Mesenchymal stem cell (in vitro differentiated cells and primary cell): Measurements from ENCODE around the gene CERS5.

Source experiments
- DNase-seq: peaks from one replicate; pipeline ENCODE4 v3.0.0-alpha.2; 2013
- H2AFZ ChIP-seq: one replicate; pipeline ENCODE4 v1.6.1; 2013; ENCODE audit warnings: low read depth, mild to moderate bottlenecking, control low read depth, inconsistent platforms, low read length, moderate library complexity
- H2AK5ac ChIP-seq: 2 replicates; pipeline ENCODE4 v1.6.1; 2013; ENCODE audit warnings: low read length, moderate library complexity, mild to moderate bottlenecking, inconsistent platforms; ENCODE audit not compliant: severe bottlenecking
- H2BK120ac ChIP-seq: one replicate; pipeline ENCODE4 v1.6.1; 2013; ENCODE audit warnings: low read depth, mild to moderate bottlenecking, inconsistent platforms, low read length, moderate library complexity
- H2BK12ac ChIP-seq, 2 experiments: one replicate each; pipeline ENCODE4 v1.6.1; 2013; ENCODE audit warnings: inconsistent platforms in 2 of 2, low read length in 2 of 2, mild to moderate bottlenecking in 2 of 2, moderate library complexity in 2 of 2, control low read depth in 1 of 2
- H2BK15ac ChIP-seq: one replicate; pipeline ENCODE4 v1.6.1; 2013; ENCODE audit warnings: mild to moderate bottlenecking, low read depth, inconsistent platforms; ENCODE audit not compliant: poor library complexity, severe bottlenecking
- H2BK5ac ChIP-seq: 2 replicates; pipeline ENCODE4 v1.6.1; 2013; ENCODE audit warnings: low read depth, mild to moderate bottlenecking, low read length, control low read depth, inconsistent platforms; ENCODE audit not compliant: poor library complexity, severe bottlenecking
- H3K14ac ChIP-seq, 2 experiments: one replicate each; pipeline ENCODE4 v1.6.1; 2013; ENCODE audit warnings: inconsistent platforms in 2 of 2, low read length in 2 of 2, control low read depth in 1 of 2, mild to moderate bottlenecking in 1 of 2, moderate library complexity in 1 of 2
- H3K18ac ChIP-seq, 2 experiments: one replicate each; pipeline ENCODE4 v1.6.1; 2013; ENCODE audit warnings: inconsistent platforms in 2 of 2, low read length in 2 of 2, control low read depth in 1 of 2, low read depth in 1 of 2, mild to moderate bottlenecking in 1 of 2
- H3K23ac ChIP-seq, 2 experiments: one replicate each; pipeline ENCODE4 v1.6.1; 2013; ENCODE audit warnings: inconsistent platforms in 2 of 2, low read length in 2 of 2, mild to moderate bottlenecking in 2 of 2, moderate library complexity in 2 of 2, control low read depth in 1 of 2
- H3K27ac ChIP-seq: 2 replicates; pipeline ENCODE4 v1.5.1; 2013; ENCODE audit warnings: mild to moderate bottlenecking, moderate library complexity, low read length, control low read depth, inconsistent platforms; ENCODE audit not compliant: poor library complexity, severe bottlenecking
- H3K27me3 ChIP-seq, 2 experiments: 2 replicates each; pipeline versions ENCODE4 v1.6.1 to v1.7.0; 2013; ENCODE audit warnings: low read length in 2 of 2, mild to moderate bottlenecking in 2 of 2, moderate library complexity in 2 of 2, control low read depth in 1 of 2, inconsistent platforms in 1 of 2; ENCODE audit not compliant: control insufficient read depth in 1 of 2, insufficient read depth in 1 of 2
- H3K36me3 ChIP-seq, 2 experiments: 2 replicates each; pipeline versions ENCODE4 v1.6.1 to v1.7.0; 2013; ENCODE audit warnings: low read length in 2 of 2, control low read depth in 1 of 2, inconsistent platforms in 1 of 2, low read depth in 1 of 2, mild to moderate bottlenecking in 1 of 2; ENCODE audit not compliant: insufficient read depth in 2 of 2, control insufficient read depth in 1 of 2
- H3K4ac ChIP-seq, 2 experiments: one replicate each; pipeline ENCODE4 v1.6.1; 2013; ENCODE audit warnings: inconsistent platforms in 2 of 2, low read length in 2 of 2, mild to moderate bottlenecking in 2 of 2, moderate library complexity in 2 of 2, control low read depth in 1 of 2, low read depth in 1 of 2
- H3K4me1 ChIP-seq: 2 replicates; pipeline ENCODE4 v1.6.1; 2013; ENCODE audit warnings: low read depth, low read length, control low read depth; ENCODE audit not compliant: control insufficient read depth, insufficient read depth
- H3K4me2 ChIP-seq: 2 replicates; pipeline ENCODE4 v1.6.1; 2013; ENCODE audit warnings: low read length, mild to moderate bottlenecking, inconsistent platforms; ENCODE audit not compliant: poor library complexity, severe bottlenecking
- H3K4me3 ChIP-seq, 2 experiments: 2 replicates each; pipeline versions ENCODE4 v1.5.1 to v1.7.0; 2013; ENCODE audit warnings: low read length in 2 of 2, mild to moderate bottlenecking in 2 of 2, control low read depth in 1 of 2, low read depth in 1 of 2; ENCODE audit not compliant: insufficient read depth in 1 of 2
- H3K79me1 ChIP-seq: replicated peaks from 2 replicates; pipeline ENCODE4 v1.6.1; 2013; ENCODE audit warnings: mild to moderate bottlenecking, control low read depth, low read length, inconsistent platforms; ENCODE audit not compliant: poor library complexity, severe bottlenecking
- H3K9ac ChIP-seq: 2 replicates; pipeline ENCODE4 v1.7.0; 2013; ENCODE audit warnings: mild to moderate bottlenecking, low read length, moderate library complexity
- H3K9me3 ChIP-seq: 2 replicates; pipeline ENCODE4 v1.7.0; 2013; ENCODE audit warnings: mild to moderate bottlenecking, low read length; ENCODE audit not compliant: control insufficient read depth
- H4K8ac ChIP-seq: one replicate; pipeline ENCODE4 v1.6.1; 2013; ENCODE audit warnings: inconsistent platforms, mild to moderate bottlenecking, low read length, moderate library complexity
- H4K91ac ChIP-seq: one replicate; pipeline ENCODE4 v1.6.1; 2013; ENCODE audit warnings: mild to moderate bottlenecking, low read length, inconsistent platforms
- WGBS: methylation state at CpG from one replicate; pipeline ENCODE4 v1.1.7; 2013; ENCODE audit warnings: mixed read lengths; 5-methylcytosine and 5-hydroxymethylcytosine counted together

CERS5 gene

DNA sequence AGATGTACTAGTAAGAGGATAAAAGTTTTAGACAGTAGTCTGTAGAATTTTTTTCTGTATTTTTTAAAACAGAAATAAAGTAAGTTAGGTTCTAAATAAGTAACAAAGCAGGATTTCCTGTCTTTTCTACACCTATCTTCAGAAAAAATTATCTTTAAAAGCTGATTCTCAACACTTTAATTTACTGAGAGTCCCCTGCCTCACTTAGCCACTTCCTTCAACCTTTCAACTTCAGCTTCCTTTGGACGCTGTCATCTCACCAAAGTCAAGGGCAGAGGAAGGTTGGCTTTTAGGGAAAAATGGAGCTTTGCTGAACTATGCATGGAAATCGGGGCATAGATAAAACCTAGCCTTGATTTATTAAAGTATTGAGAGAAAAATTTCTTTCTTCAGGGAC lies 44.9 kb upstream of the CERS5 start:
- H3K4me2 ChIP-seq, result no peak overlapping the region
- no peaks in the 10 kb centered on the region for H3K9me3 ChIP-seq
- H3K79me1 ChIP-seq, result peaks cover 3% of the 10 kb centered on the region
- no peak overlapping the region for H4K8ac ChIP-seq
- peaks cover 2% of the 10 kb centered on the region for H3K4me1 ChIP-seq
- no peak for DNase-seq
- H2BK120ac ChIP-seq, result no peak overlapping the region
- no peak overlapping the region for H3K4me3 ChIP-seq
- no peak overlapping the region for H2AK5ac ChIP-seq
- no peak overlapping the region for H3K14ac ChIP-seq
- H3K4ac ChIP-seq, result no peak overlapping the region
- H4K91ac ChIP-seq, result no peak overlapping the region
- H2BK5ac ChIP-seq, result no peak overlapping the region
- H2BK12ac ChIP-seq, result no peak overlapping the region
- no peak overlapping the region for H2BK15ac ChIP-seq
- no peak overlapping the region for H2AFZ ChIP-seq
- H3K9ac ChIP-seq, result peak overlapping the region; percentile 78
- H3K23ac ChIP-seq, result no peak overlapping the region
- H3K27ac ChIP-seq, result no peak overlapping the region
- H3K18ac ChIP-seq, result no peak overlapping the region
- H3K36me3 ChIP-seq, result peaks cover 0 to 76% of the 10 kb centered on the region in 2 experiments
- WGBS, result 38% methylated on average over 2 of the region's 2 CpGs
- no peaks in the 10 kb centered on the region for H3K27me3 ChIP-seq

DNA sequence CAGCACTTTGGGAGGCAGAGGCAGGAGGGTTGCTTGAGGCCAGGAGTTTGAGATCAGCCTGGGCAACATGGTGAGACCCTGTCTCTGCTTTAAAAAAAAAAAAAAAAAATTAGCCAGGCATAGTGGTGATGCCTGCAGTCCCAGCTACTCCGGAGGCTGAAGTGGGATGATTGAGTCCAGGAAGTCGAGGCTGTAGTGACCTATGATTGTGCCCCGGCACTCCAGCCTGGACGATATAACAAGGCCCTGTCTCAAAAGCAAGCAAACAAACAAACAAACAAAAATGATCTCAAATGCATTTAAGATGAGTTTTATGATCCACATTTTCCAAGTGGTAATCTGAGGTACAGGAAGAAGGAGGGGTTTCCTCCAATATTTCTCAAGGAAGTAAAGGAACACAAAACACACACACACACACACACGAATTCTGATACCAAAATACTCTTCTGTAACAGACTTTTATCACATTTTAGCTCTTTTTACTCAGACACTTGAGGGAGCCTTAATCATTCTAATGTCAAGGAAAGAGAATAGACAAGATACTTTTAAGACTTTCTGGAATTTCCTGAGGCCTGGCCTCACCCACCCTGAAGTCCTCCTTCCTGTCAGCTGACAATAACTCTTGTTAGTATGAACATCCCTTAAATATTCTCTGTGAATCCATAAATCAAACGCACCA lies 44.4 kb upstream of the CERS5 start:
- peak overlapping the region; percentile 15 for H3K27ac ChIP-seq
- WGBS, result 27% methylated on average over 3 of the region's 6 CpGs
- no peak overlapping the region for H3K4me2 ChIP-seq
- H3K4me1 ChIP-seq, result peaks cover 2% of the 10 kb centered on the region
- H3K27me3 ChIP-seq, result no peaks in the 10 kb centered on the region
- peak overlapping the region in 1 of 2 experiments; percentile 72 for H3K4ac ChIP-seq
- no peak overlapping the region for H3K4me3 ChIP-seq
- no peaks in the 10 kb centered on the region for H3K9me3 ChIP-seq
- no peak overlapping the region for H2BK5ac ChIP-seq
- no peak overlapping the region for H4K91ac ChIP-seq
- peak overlapping the region; percentile 78 for H3K9ac ChIP-seq
- H2BK15ac ChIP-seq, result no peak overlapping the region
- no peak overlapping the region for H2AFZ ChIP-seq
- no peak overlapping the region for H2BK12ac ChIP-seq
- peak overlapping the region; percentile 59 for H4K8ac ChIP-seq
- peaks cover 0 to 74% of the 10 kb centered on the region in 2 experiments for H3K36me3 ChIP-seq
- H3K23ac ChIP-seq, result no peak overlapping the region
- no peak overlapping the region for H3K14ac ChIP-seq
- peak overlapping the region in 1 of 2 experiments; percentile 19 for H3K18ac ChIP-seq
- H2AK5ac ChIP-seq, result peak overlapping the region; percentile 3
- peak; percentile 74 for DNase-seq
- H2BK120ac ChIP-seq, result peak overlapping the region; percentile 42
- peaks cover 5% of the 10 kb centered on the region for H3K79me1 ChIP-seq

- WGBS, result 100% methylated on average over 2 of the region's 2 CpGs
- H3K27ac ChIP-seq, result no peak overlapping the region
- no peak overlapping the region for H2BK120ac ChIP-seq
- H2BK15ac ChIP-seq, result no peak overlapping the region
- H4K8ac ChIP-seq, result no peak overlapping the region
- no peak overlapping the region for H3K18ac ChIP-seq
- H2AK5ac ChIP-seq, result no peak overlapping the region
- H3K36me3 ChIP-seq, result peaks cover 15 to 80% of the 10 kb centered on the region in 2 experiments
- H3K4me3 ChIP-seq, result no peak overlapping the region
- H2AFZ ChIP-seq, result no peak overlapping the region
- DNase-seq, result no peak
- H3K9me3 ChIP-seq, result no peaks in the 10 kb centered on the region
- no peak overlapping the region for H2BK5ac ChIP-seq
- H3K27me3 ChIP-seq, result no peaks in the 10 kb centered on the region
- H4K91ac ChIP-seq, result no peak overlapping the region
- no peak overlapping the region for H3K4ac ChIP-seq
- no peak overlapping the region for H3K9ac ChIP-seq
- no peak overlapping the region for H3K23ac ChIP-seq
- H2BK12ac ChIP-seq, result no peak overlapping the region
- H3K14ac ChIP-seq, result no peak overlapping the region
- H3K79me1 ChIP-seq, result peaks cover 9% of the 10 kb centered on the region
- no peak overlapping the region for H3K4me2 ChIP-seq
- H3K4me1 ChIP-seq, result peaks cover 2% of the 10 kb centered on the region
Measured at GRCh38 chr12:50207424-50207823, 40.3 kb upstream of the CERS5 start.

DNA sequence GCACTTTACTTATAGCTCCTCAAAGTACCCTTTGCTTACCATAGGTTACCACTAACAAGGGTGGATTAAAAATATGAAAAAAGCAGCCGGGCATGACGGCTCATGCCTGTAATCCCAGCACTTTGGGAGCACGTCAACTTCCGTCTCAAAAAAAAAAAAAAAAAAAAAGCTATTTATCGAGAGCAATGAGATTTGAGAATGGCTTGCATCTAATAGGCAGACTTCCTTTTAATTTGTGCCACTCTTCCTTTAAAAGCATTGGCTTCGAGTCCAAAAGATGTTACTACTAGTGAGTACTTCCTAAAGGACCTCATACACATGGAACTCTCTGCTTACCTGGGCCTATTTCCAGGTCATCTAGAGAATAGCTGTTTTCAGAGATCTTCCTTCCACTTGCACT lies 38.5 kb upstream of the CERS5 start:
- peaks cover 15 to 84% of the 10 kb centered on the region in 2 experiments for H3K36me3 ChIP-seq
- no peak overlapping the region for H3K23ac ChIP-seq
- no peak overlapping the region for H2BK5ac ChIP-seq
- H3K9me3 ChIP-seq, result no peaks in the 10 kb centered on the region
- no peak overlapping the region for H3K18ac ChIP-seq
- H3K14ac ChIP-seq, result no peak overlapping the region
- no peak overlapping the region for H3K27ac ChIP-seq
- no peak overlapping the region for H2BK15ac ChIP-seq
- H3K4me3 ChIP-seq, result no peak overlapping the region
- no peak for DNase-seq
- peaks cover 2% of the 10 kb centered on the region for H3K4me1 ChIP-seq
- no peak overlapping the region for H4K8ac ChIP-seq
- no peak overlapping the region for H2AK5ac ChIP-seq
- no peak overlapping the region for H3K9ac ChIP-seq
- no peak overlapping the region for H2BK120ac ChIP-seq
- H3K27me3 ChIP-seq, result no peaks in the 10 kb centered on the region
- H2AFZ ChIP-seq, result no peak overlapping the region
- H3K4me2 ChIP-seq, result no peak overlapping the region
- H4K91ac ChIP-seq, result no peak overlapping the region
- no peak overlapping the region for H2BK12ac ChIP-seq
- peaks cover 9% of the 10 kb centered on the region for H3K79me1 ChIP-seq
- H3K4ac ChIP-seq, result no peak overlapping the region
- 98% methylated on average over 6 of the region's 6 CpGs for WGBS
